Measurements from ENCODE around the gene FANCD2. TPM values are rescaled to one million over a fixed set of nuclear protein-coding genes. Genes with fewer than 3 reads are reported as not detected.
A peak's percentile ranks its signal among the peaks of the same experiment; 100 is the strongest.

The FANCD2 gene
- 10 to 100 TPM in 2 of 4 donors, 1 to 10 TPM in 2; 4.9 to 23.2 (median 10.5) TPM for total RNA-seq

DNA sequence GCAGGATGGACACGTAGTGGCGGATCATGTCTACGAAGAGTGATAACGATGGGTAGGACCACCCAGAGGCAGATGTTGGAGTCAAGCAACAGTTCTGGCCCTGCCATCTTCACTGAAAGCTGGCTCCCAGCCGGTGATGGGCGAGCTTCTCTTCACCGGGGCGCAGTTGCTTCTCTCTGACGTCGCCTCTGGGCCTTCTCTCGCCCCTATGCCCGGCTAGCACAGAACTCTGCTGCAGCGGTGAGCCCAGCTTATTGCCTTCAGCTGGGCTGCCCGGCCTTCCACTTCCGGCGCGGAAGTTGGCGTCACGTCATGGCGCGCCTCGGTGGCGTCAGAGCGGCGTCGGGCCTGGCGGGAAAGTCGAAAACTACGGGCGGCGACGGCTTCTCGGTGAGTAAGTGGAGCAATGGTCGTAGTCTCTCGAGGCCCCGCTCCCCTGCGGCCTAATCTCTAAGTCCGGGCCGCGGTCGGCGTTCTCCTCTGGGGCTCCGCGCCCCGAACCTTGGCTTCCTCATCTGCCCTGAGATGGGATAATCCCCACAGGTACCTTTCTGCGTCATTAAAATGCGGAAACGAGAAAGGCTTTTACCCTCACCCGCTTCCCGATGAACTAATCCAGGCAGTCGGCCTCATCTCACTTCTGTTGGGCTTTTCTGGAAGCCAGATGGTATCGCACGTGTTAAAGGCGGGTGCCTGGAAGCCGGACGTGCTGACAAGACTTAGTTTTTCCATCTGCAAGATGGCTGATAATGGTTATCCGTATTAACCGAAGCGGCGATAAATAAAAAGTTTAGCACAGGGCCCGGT is at the start of gene FANCD2:
Gene FANCD2, plus strand, starts transcription at position 354 of the 807 bp plus-strand sequence. CDS start 2,221 bp downstream, outside the sequence.
- peak; percentile 90 to 91 for DNase-seq (ENCODE audit: low spot score in 2 of 2)
- Histone ChIP-seq H3K36me3 (peaks cover 22% of the 10 kb centered on the region), H3K27ac (peak within 1 kb of the TSS; percentile 44), H3K4me3 (peak within 1 kb of the TSS; percentile 75), H3K27me3 (no peaks in the 10 kb centered on the region), H3K9me3 (no peaks in the 10 kb centered on the region), H3K4me1 (peaks cover 24% of the 10 kb centered on the region)
- whole genome bisulfite sequencing, result under 1% methylated on average over 39 of the region's 61 CpGs
- peak; percentile 73 to 99 (median 81) for TF ChIP-seq POLR2AphosphoS5 (IDR thresholded peaks at IDR 0.05)
- TF ChIP-seq, protein P1, sequence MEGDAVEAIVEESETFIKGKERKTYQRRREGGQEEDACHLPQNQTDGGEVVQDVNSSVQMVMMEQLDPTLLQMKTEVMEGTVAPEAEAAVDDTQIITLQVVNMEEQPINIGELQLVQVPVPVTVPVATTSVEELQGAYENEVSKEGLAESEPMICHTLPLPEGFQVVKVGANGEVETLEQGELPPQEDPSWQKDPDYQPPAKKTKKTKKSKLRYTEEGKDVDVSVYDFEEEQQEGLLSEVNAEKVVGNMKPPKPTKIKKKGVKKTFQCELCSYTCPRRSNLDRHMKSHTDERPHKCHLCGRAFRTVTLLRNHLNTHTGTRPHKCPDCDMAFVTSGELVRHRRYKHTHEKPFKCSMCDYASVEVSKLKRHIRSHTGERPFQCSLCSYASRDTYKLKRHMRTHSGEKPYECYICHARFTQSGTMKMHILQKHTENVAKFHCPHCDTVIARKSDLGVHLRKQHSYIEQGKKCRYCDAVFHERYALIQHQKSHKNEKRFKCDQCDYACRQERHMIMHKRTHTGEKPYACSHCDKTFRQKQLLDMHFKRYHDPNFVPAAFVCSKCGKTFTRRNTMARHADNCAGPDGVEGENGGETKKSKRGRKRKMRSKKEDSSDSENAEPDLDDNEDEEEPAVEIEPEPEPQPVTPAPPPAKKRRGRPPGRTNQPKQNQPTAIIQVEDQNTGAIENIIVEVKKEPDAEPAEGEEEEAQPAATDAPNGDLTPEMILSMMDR (IDR thresholded peaks at IDR 0.05), result no peak
- TF ChIP-seq EP300 (IDR thresholded peaks at IDR 0.05), result no peak
- peak; percentile 45 to 63 for TF ChIP-seq POLR2A (IDR thresholded peaks at IDR 0.05)

DNA sequence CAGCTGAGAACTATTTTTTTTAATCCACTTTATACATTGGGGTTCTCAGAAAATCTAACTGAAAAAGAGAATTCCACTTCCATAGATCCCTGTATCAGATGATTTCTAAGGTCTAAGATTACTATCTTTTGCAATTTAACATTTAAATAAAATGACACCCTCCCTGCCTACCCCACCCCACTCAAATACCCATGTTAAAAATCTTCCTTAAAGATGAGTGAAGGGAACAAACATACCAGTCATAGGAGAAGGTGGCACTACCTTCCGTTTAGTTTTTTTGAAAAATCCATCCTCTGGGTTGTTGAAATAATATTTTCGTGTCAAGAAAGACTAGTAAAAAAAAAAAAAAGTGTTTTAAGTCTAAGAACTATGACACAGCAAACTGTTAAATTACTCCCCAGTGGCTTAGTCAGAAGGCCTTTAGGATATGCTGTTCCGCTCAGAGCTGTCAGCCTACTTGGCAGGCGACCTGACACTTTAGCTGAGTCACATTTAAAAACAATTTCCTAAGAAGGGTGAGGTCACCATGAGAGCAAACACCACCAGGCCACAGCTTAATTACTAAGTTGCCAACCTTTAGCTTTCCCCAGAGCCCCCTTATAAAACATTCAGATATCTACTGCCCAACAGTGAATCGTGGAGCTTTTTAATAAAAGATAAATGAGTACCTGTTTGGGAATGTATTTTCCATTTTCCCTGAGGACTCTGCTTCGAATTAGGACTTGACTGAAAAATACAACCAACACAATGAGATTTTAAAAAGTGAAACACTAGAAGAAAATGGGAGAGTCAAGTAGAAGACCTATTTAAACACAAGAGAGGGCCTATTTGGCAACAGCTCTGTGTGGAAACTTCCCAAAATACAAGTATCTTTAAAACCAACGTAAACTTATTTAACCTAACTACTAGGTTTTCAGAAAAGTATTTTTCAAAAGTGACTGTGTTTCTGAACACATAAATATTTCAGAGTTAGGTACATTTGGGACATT is 49.2 kb upstream of the FANCD2 start:
- Histone ChIP-seq H3K9me3 (no peaks in the 10 kb centered on the region), H3K27me3 (no peaks in the 10 kb centered on the region), H3K4me1 (peaks cover 41% of the 10 kb centered on the region), H3K27ac (peak overlapping the region; percentile 81), H3K4me3 (no peak overlapping the region), H3K36me3 (peaks cover 43% of the 10 kb centered on the region)
- WGBS, result 25% methylated on average over 7 of the region's 7 CpGs
- DNase-seq (ENCODE audit: low spot score in 2 of 2), result peak in 1 of 2 donors; percentile 86
- TF ChIP-seq POLR2AphosphoS5 (IDR thresholded peaks at IDR 0.05), result peak in 2 of 3 donors; percentile 45 to 71
- TF ChIP-seq POLR2A (IDR thresholded peaks at IDR 0.05), result no peak

DNA sequence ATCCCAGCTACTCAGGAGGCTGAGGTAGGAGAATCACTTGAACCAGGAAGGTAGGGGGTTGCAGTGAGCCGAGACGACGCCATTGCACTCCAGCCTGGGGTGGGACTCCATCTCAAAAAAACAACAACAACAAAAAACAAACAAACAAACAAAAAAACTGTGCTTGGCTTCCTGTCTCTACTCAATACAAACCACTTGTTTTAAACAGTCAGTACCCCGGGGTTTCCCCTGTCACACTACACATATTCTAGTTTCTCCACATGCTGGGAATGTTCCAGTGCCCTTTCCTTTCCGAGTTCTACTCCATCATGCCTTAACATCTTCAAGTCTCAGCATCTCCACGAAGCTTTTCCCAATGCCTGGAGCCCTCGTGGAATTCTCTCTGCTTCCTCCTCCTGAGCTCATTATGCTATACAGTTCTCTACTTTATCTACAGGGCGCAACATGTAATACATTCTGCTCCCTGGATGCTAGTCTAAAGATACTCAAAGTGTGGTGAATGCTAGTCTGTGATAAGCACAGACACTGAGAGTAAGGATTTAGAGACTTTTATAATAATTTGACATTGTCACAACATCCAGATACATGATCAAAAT is 47.4 kb upstream of the FANCD2 start:
- peaks cover 29% of the 10 kb centered on the region for H3K36me3 ChIP-seq

DNA sequence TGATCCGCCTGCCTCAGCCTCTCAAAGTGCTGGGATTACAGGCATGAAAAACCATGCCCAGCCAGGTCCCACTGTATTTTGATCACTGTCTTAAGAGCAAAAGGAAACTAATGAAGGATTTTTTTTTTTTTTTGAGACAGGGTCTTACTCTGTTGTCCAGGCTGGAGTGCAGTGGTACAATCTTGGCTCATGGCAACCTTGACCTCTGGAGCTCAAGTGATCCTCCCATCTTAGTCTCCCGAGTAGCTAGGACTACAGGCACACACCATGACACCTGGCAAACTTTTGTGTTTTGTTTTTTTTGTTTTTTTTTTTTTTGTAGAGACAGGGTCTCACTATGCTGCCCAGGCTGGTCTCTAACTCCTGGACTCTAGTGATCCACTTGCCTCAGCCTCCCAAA is 46.0 kb upstream of the FANCD2 start:
- Histone ChIP-seq H3K27ac (no peak overlapping the region), H3K4me1 (peaks cover 70% of the 10 kb centered on the region), H3K9me3 (no peaks in the 10 kb centered on the region), H3K4me3 (no peak overlapping the region), H3K36me3 (peaks cover 17% of the 10 kb centered on the region), H3K27me3 (no peaks in the 10 kb centered on the region)
- TF ChIP-seq, protein P1 (IDR thresholded peaks at IDR 0.05), result no peak
- no peak for TF ChIP-seq POLR2AphosphoS5 (IDR thresholded peaks at IDR 0.05)
- TF ChIP-seq POLR2A (IDR thresholded peaks at IDR 0.05), result no peak
- DNase-seq (ENCODE audit: low spot score in 2 of 2), result no peak
- WGBS, result 100% methylated on average over 2 of the region's 2 CpGs

More for the DNA sequence above, 47.4 kb upstream of the FANCD2 start:
- Histone ChIP-seq H3K27me3 (no peaks in the 10 kb centered on the region), H3K9me3 (no peaks in the 10 kb centered on the region), H3K4me3 (no peak overlapping the region), H3K27ac (peak overlapping the region; percentile 81), H3K4me1 (peaks cover 56% of the 10 kb centered on the region)
- no peak for DNase-seq (ENCODE audit: low spot score in 2 of 2)
- TF ChIP-seq, protein P1 (IDR thresholded peaks at IDR 0.05), result no peak
- TF ChIP-seq POLR2A (IDR thresholded peaks at IDR 0.05) (no peak), EP300 (IDR thresholded peaks at IDR 0.05) (no peak), POLR2AphosphoS5 (IDR thresholded peaks at IDR 0.05) (no peak)
- 73% methylated on average over 8 of the region's 8 CpGs for WGBS

DNA sequence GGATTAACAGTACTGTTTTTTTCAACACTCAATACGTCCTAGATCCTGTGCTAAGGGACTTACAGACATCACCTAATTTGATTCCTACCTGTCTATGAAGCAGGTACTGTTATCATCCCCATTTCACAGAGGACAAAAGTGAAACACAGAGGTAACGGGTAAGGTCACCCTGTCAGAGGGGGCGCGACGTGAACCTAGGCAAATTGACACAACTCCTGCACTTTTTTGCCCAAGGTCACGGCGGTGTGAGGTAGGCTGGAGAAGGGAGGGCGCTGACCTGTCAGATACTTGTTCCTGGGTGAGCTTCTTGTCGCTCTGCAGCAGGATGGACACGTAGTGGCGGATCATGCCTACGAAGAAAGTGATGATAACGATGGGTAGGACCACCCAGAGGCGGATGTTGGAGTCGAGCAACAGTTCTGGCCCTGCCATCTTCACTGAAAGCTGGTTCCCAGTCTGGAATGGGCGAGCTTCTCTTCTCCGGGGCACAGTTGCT is 40.0 kb upstream of the FANCD2 start:
- Histone ChIP-seq H3K4me1 (peaks cover 50% of the 10 kb centered on the region), H3K36me3 (peaks cover 4% of the 10 kb centered on the region), H3K9me3 (no peaks in the 10 kb centered on the region), H3K27me3 (no peaks in the 10 kb centered on the region), H3K27ac (peak overlapping the region; percentile 81), H3K4me3 (peak overlapping the region; percentile 86)
- DNase-seq (ENCODE audit: low spot score in 2 of 2), result no peak
- TF ChIP-seq POLR2AphosphoS5 (IDR thresholded peaks at IDR 0.05), result no peak
- TF ChIP-seq POLR2A (IDR thresholded peaks at IDR 0.05), result no peak
- no peak for TF ChIP-seq EP300 (IDR thresholded peaks at IDR 0.05)
- TF ChIP-seq, protein P1 (IDR thresholded peaks at IDR 0.05), result no peak
- WGBS, result under 1% methylated on average over 10 of the region's 17 CpGs

Measured in suprapubic skin (tissue), 4 donors.